ENCODE results near the gene SRRM2.

DNA sequence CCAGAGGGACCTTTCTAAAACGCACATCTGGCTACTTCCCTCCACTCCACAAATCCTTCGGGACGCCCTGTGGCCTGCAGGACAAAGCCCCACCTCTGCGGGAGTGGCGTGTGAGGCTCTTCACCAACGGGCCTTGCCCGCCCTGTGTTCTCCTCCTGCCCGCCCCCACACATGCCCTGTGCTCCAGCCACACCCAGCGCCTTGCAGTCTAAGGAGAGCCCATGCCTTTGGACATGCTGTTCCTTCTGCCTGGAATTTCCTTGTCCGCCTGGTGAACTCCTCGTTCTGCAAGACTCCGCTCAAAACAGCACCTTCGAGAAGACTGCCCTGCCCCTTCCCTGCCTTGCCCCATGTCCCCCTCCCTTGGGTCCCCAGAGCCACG, 17.2 kb downstream of the SRRM2 start:
- TF ChIP-seq, protein P1, sequence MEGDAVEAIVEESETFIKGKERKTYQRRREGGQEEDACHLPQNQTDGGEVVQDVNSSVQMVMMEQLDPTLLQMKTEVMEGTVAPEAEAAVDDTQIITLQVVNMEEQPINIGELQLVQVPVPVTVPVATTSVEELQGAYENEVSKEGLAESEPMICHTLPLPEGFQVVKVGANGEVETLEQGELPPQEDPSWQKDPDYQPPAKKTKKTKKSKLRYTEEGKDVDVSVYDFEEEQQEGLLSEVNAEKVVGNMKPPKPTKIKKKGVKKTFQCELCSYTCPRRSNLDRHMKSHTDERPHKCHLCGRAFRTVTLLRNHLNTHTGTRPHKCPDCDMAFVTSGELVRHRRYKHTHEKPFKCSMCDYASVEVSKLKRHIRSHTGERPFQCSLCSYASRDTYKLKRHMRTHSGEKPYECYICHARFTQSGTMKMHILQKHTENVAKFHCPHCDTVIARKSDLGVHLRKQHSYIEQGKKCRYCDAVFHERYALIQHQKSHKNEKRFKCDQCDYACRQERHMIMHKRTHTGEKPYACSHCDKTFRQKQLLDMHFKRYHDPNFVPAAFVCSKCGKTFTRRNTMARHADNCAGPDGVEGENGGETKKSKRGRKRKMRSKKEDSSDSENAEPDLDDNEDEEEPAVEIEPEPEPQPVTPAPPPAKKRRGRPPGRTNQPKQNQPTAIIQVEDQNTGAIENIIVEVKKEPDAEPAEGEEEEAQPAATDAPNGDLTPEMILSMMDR (IDR thresholded peaks at IDR 0.05): no peak
- TF ChIP-seq POLR2A (IDR thresholded peaks at IDR 0.05): no peak
